ENCODE results near the gene MRPL34. TPM values are rescaled to one million over a fixed set of nuclear protein-coding genes. Genes with fewer than 3 reads are reported as not detected.
A peak's percentile ranks its signal among the peaks of the same experiment; 100 is the strongest.

Gene MRPL34
- total RNA-seq, 1 experiment from 2014 or later: 78.9 TPM

DNA sequence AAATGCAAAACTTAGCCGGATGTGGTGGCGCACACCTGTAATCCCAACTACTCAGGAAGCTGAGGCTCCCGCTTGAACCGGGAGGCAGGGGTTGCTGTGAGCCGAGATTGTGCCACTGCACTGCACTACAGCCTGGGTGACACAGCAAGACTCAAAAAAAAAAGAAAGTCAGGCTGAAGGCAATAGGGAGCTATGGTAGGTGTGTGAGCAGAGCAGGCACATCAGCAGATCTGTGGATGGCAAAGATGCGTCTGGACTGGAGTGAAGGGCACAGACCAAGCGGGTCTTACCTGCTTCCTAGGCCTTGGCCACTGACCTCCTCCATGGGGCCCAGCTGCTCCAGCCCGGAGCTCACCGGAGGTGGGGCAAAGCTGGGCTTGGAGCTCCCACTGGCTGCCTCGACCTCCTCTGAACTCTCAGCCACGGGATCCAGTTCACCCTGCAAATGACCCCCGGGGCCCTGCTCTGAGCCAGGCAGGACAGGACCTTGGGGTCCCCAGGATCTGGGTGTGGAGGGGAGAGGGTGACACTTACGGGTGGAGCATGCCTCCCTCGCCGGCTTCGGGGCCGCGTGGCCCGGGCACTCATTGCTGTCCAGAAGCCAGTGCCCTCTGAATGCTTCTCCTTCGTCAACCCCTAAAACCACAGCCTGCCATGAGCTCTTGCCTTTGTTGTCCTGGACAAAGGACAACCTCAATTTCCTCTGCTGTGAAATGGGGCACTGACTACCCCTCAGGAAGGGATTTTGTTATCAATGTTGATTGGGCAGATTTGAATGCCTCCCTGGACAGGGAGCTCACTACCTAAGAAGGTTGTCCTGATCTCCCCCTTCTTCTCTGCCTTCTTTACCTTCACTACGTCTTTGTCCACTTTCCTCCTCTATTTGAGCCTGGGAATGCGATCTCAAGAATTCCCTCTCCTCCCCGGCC, 41.7 kb upstream of the MRPL34 start:
- H3K9me3 Mint-ChIP-seq (ENCODE audit: unreplicated experiment): no peaks in the 10 kb centered on the region
- Histone ChIP-seq H3K9me3 (no peaks in the 10 kb centered on the region), H3K36me3 (ENCODE audit: control insufficient read depth, insufficient read depth, low read length) (no peaks in the 10 kb centered on the region), H3K4me3 (ENCODE audit: low read depth, low read length) (no peak overlapping the region), H3K4me1 (no peaks in the 10 kb centered on the region; the same call in 1 of the 2 replicates), H3K27me3 (replicated peaks; ENCODE audit: control insufficient read depth, insufficient read depth, low read length) (no peaks in the 10 kb centered on the region)
- no peaks in the 10 kb centered on the region for H3K27me3 Mint-ChIP-seq (ENCODE audit: insufficient read depth, unreplicated experiment)
- H3K4me1 Mint-ChIP-seq (ENCODE audit: low read depth, unreplicated experiment): peaks cover 14% of the 10 kb centered on the region
- no peak for DNase-seq
- CTCF ChIA-PET: interaction anchor here (1.1 to 1.2 kb wide), 2 partner anchors 18 to 29 kb away, joined by 3 to 4 read pairs; no protein-coding TSS in a partner anchor
- H3K36me3 Mint-ChIP-seq (ENCODE audit: insufficient read depth, unreplicated experiment): peaks cover 21% of the 10 kb centered on the region
- H3K4me3 Mint-ChIP-seq (ENCODE audit: unreplicated experiment): no peak overlapping the region
- peak overlapping the region; percentile 67 for H3K27ac Mint-ChIP-seq (ENCODE audit: unreplicated experiment)
- POLR2A ChIA-PET: no interaction called here
- intact Hi-C loops (cut with micrococcal nuclease; ENCODE audit: unreplicated experiment): no loop called here
- TF ChIP-seq, protein P1, sequence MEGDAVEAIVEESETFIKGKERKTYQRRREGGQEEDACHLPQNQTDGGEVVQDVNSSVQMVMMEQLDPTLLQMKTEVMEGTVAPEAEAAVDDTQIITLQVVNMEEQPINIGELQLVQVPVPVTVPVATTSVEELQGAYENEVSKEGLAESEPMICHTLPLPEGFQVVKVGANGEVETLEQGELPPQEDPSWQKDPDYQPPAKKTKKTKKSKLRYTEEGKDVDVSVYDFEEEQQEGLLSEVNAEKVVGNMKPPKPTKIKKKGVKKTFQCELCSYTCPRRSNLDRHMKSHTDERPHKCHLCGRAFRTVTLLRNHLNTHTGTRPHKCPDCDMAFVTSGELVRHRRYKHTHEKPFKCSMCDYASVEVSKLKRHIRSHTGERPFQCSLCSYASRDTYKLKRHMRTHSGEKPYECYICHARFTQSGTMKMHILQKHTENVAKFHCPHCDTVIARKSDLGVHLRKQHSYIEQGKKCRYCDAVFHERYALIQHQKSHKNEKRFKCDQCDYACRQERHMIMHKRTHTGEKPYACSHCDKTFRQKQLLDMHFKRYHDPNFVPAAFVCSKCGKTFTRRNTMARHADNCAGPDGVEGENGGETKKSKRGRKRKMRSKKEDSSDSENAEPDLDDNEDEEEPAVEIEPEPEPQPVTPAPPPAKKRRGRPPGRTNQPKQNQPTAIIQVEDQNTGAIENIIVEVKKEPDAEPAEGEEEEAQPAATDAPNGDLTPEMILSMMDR (IDR thresholded peaks at IDR 0.05; ENCODE audit: insufficient read depth in 1 of 2, low read depth in 1 of 2, low read length in 1 of 2, severe bottlenecking in 1 of 2, unreplicated experiment in 1 of 2): no peak
- no TSS peak for BruUV-seq (replicated peaks)

DNA sequence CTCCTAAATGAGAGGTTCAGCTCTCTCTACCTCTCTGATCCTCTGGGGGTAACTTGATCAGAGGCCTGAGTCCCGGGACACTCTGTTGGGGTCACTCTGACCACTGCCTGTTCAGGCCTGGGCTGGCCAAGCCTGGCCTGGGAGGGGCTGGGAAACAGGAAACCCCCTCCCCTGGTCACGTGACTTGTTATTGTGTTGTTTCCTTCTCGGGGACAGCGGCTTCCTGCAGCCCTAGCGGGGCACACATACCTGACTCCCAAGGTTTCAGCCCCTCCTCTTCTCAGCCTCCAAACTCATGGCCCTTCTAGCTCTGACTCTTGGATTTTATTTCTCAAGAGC, 41.1 kb upstream of the MRPL34 start, which contains the start of gene USHBP1:
Gene USHBP1 (minus strand): TSS at position 105 of the 339 bp plus-strand sequence. CDS start 446 bp downstream, outside the sequence.
- no peaks in the 10 kb centered on the region for H3K36me3 ChIP-seq (ENCODE audit: control insufficient read depth, insufficient read depth, low read length)
- H3K27me3 ChIP-seq (replicated peaks; ENCODE audit: control insufficient read depth, insufficient read depth, low read length): no peaks in the 10 kb centered on the region
- H3K4me3 ChIP-seq (ENCODE audit: low read depth, low read length): no peak within 1 kb of the TSS
- DNase-seq: no peak
- no peaks in the 10 kb centered on the region for H3K9me3 ChIP-seq
- H3K4me1 Mint-ChIP-seq (ENCODE audit: low read depth, unreplicated experiment): peaks cover 14% of the 10 kb centered on the region
- H3K4me3 Mint-ChIP-seq (ENCODE audit: unreplicated experiment): no peak within 1 kb of the TSS
- TF ChIP-seq, protein P1 (IDR thresholded peaks at IDR 0.05; ENCODE audit: insufficient read depth in 1 of 2, low read depth in 1 of 2, low read length in 1 of 2, severe bottlenecking in 1 of 2, unreplicated experiment in 1 of 2): no peak
- peaks cover 27% of the 10 kb centered on the region for H3K36me3 Mint-ChIP-seq (ENCODE audit: insufficient read depth, unreplicated experiment)
- intact Hi-C loops (cut with micrococcal nuclease; ENCODE audit: unreplicated experiment): no loop called here
- no peaks in the 10 kb centered on the region; the same call in 1 of the 2 replicates for H3K4me1 ChIP-seq
- CTCF ChIA-PET: interaction anchor here (1.1 kb wide), 1 partner anchor 29 kb away, joined by 3 read pairs; no protein-coding TSS in a partner anchor
- H3K9me3 Mint-ChIP-seq (ENCODE audit: unreplicated experiment): no peaks in the 10 kb centered on the region
- H3K27me3 Mint-ChIP-seq (ENCODE audit: insufficient read depth, unreplicated experiment): no peaks in the 10 kb centered on the region
- BruUV-seq (replicated peaks): no TSS peak
- POLR2A ChIA-PET: interaction anchor here (0.6 kb wide), 1 partner anchor 20 kb away, joined by 3 read pairs; no protein-coding TSS in a partner anchor
- peak within 1 kb of the TSS; percentile 67 for H3K27ac Mint-ChIP-seq (ENCODE audit: unreplicated experiment)

DNA sequence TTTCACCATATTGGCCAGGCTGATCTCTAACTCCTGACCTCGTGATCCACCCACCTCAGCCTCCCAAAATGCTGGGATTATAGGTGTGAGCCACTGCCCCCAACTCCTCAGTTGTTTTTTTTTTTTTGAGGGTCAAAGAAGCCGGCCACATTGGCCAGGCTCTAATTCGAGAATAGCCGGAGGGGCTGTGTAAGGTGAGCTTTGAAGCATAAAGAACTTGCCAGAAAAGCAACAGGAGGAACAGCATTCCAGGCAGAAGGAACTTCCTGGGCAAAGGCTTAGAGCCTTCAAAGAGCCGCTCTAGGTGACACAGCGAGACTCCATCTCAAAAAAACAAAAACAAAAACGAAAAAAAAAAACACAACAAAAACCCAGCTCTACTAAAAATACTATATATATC, 39.6 kb upstream of the MRPL34 start:
- Histone ChIP-seq H3K27me3 (replicated peaks; ENCODE audit: control insufficient read depth, insufficient read depth, low read length) (no peaks in the 10 kb centered on the region), H3K4me3 (ENCODE audit: low read depth, low read length) (no peak overlapping the region), H3K4me1 (no peaks in the 10 kb centered on the region; the same call in 1 of the 2 replicates), H3K9me3 (no peaks in the 10 kb centered on the region), H3K36me3 (ENCODE audit: control insufficient read depth, insufficient read depth, low read length) (no peaks in the 10 kb centered on the region)
- Mint-ChIP-seq H3K9me3 (ENCODE audit: unreplicated experiment) (no peaks in the 10 kb centered on the region), H3K4me3 (ENCODE audit: unreplicated experiment) (no peak overlapping the region), H3K27me3 (ENCODE audit: insufficient read depth, unreplicated experiment) (no peaks in the 10 kb centered on the region), H3K27ac (ENCODE audit: unreplicated experiment) (peak overlapping the region; percentile 80), H3K4me1 (ENCODE audit: low read depth, unreplicated experiment) (peaks cover 8% of the 10 kb centered on the region), H3K36me3 (ENCODE audit: insufficient read depth, unreplicated experiment) (peaks cover 41% of the 10 kb centered on the region)
- ChIA-PET CTCF (interaction anchor here (1.4 to 1.8 kb wide), 2 partner anchors 17 to 39 kb away, joined by 9 to 15 read pairs; partner anchors contain the start of gene MRPL34), POLR2A (interaction anchor here (0.5 to 1.2 kb wide), 2 partner anchors 34 to 43 kb away, joined by 3 to 11 read pairs; partner anchors contain the start of gene DDA1)
- DNase-seq: no peak
- intact Hi-C loops (cut with micrococcal nuclease; ENCODE audit: unreplicated experiment): loop anchor here (2.0 to 5.0 kb wide), 2 partner anchors 17 to 39 kb away; partner anchors contain the start of gene OCEL1
- BruUV-seq (replicated peaks): no TSS peak
- TF ChIP-seq, protein P1 (IDR thresholded peaks at IDR 0.05; ENCODE audit: insufficient read depth in 1 of 2, low read depth in 1 of 2, low read length in 1 of 2, severe bottlenecking in 1 of 2, unreplicated experiment in 1 of 2): no peak

Data from Caco-2 (cell line).